DMS153 treated with DMSO at 0.1 percent for 48 hours (cell line): ENCODE data around the gene PXMP2.
"Not testable (repeated sequence)": the region's sequence is repeated elsewhere in the genome, so short reads cannot be mapped to it uniquely, and the experiment has no call there.

Experiments used
- DNase-seq: peaks from one replicate; lab custom pipeline; 2025; ENCODE audit not compliant: unreplicated experiment; lab: John Stamatoyannopoulos, UW

The PXMP2 gene

DNA sequence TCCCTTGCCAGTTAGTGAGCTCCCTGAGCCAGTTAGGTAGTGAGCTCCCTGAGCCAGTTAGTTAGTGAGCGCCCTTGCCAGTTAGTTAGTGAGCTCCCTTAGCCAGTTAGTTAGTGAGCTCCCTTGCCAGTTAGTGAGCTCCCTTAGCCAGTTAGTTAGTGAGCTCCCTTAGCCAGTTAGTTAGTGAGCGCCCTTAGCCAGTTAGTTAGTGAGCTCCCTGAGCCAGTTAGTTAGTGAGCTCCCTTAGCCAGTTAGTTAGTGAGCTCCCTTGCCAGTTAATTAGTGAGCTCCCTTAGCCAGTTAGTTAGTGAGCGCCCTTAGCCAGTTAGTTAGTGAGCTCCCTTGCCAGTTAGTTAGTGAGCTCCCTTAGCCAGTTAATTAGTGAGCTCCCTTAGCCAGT, 4.6 kb downstream of the PXMP2 start:
- DNase-seq: not testable (repeated sequence)

DNA sequence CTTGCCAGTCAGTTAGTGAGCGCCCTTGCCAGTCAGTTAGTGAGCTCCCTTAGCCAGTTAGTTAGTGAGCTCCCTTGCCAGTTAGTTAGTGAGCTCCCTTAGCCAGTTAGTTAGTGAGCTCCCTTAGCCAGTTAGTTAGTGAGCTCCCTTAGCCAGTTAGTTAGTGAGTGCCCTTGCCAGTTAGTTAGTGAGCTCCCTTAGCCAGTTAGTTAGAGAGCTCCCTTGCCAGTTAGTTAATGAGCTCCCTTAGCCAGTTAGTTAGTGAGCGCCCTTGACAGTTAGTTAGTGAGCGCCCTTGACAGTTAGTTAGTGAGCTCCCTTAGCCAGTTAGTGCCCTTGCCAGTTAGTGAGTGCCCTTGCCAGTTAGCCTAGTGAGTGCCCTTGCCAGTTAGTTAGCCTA, 7.5 kb downstream of the PXMP2 start:
- not testable (repeated sequence) for DNase-seq

DNA sequence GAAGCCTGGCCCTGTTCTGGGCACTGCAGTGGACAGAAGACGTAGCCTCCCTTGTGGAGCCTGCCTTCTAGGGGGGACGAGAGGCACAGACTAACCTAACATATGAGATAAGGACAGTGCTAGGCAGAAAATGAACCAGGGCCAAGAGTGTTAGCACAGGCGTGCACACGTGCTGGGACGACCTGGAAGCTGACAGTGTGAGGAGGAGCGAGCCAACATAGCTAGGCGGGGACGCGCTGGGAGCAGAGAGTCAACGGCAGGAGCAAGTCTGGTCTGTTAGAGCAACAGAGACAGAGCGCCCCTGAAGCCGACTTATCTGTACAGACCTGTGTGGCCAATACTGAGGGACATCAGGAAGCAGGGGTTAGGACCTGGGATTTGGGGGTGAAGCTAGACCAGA, 8.0 kb downstream of the PXMP2 start:
- DNase-seq: no peak

DNA sequence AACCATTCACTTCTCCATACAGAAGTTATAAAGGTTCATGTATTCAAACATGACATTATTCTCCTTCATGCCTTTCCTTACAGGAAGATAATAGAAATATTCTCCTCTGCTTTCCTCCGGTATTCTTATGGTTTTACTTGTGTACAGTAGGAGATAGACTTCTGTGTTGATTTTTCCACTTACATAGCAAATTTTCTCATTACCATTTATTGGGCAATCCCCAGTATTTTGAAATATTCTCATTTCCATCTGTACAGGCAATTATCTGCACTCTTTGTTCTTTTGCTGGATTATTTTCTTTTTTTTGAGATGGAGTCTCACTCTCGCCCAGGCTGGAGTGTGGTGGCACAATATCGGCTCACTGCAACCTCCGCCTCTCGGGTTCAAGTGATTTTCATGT, 11.0 kb downstream of the PXMP2 start:
- no peak for DNase-seq

DNA sequence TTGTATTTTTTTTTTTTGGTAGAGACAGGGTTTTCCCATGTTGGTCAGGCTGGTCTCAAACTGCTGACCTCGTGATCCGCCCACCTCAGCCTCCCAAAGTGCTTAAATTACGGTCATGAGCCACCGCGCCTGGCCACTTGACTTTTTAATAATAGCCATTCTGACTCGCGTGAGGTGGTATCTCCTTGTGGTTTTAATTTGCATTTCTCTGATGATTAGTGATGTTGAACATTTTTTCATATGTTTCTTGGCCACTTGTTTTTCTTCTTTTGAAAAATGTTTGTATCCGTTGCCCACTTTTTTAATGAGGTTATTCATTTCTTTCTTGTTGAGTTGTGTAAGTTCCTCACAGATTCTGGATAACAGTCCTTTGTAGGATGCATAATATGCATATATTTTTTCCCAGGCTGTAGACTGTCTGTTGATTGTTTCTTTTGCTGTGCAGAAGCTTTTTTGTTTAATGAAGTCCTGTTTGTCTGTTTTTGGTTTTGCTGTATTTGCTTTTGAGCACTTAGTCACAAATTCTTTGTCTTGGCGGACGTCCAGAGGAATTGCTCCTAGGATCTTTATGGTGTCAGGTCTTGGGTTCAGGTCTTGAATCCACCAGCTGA, 12.9 kb downstream of the PXMP2 start:
- no peak for DNase-seq

DNA sequence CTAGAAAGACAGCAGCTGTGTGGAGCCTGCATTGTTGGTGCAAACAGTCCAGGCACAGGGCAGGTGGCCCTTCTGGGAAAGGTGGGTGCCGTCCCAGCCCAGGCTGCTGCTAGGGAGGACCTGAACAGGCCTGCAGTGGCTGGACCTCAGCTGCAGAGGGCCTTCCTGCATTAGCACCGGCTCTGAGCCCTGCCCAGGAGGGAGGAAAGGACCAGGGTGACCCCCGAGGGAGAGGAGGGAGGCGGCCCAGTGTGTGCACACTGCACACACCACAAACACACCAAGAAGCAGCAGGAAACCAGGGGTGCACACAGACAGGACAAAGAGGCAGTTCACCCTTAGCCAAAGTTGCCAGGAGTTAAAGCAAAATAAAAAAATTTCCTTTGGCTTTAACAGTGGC, 15.3 kb downstream of the PXMP2 start:
- no peak for DNase-seq

DNA sequence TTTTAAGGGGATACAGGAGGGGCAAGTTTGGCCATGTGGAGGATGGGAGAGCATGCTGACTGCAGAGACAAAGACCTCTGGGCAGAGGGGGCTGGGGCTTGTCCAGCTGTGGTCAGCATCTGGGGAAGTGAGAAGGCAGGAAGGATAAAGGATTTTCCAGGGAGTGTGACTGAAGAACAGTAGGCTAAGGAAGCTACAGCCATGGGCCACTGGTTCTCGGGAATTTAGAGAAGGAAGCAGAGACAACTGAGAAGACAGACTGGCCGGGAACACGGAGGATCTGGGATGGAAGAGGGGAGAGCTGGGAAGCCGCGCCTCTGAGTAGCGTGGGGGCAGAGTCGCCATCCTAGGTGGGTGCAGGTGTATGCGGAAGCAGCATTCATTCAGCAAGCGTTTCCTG, 16.3 kb downstream of the PXMP2 start:
- DNase-seq: no peak

DNA sequence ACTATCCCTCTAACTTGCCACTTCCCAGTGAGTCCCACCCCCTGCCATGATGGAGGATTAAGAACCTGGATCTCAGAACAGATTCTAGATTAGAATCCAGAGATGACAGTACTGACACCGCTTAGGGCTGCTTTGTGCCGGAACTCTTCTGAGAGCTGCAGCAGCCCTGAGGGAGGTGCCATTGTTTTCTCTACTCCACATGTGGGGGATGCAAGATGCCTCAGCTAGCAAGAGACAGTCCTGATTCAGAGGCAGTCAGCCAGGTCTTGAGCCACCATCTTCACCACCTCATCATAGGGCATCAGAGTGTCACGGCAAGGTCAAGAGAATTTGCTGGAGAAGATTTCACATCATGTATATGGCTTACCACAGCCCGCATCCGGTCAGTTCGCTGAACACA, 19.9 kb downstream of the PXMP2 start:
- no peak for DNase-seq

DNA sequence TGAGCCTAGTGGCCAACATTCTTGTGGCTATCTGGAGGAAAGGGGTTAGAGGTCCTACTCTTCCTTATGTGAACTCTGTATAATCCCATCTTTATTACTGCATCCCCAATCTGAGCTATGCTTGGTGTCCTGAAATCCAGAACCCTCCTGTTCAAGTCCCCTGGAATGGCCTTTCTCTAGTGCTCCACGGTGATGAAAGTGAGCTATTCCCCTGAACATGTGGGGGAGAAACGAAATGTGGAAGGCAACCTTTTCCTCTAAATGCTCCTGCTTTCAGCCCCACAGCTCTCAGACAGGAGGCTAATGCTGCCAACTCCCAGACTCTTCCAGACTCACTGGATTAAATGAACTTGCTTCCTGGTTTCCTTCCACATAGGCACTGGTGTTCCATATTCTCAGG, 20.8 kb downstream of the PXMP2 start:
- no peak for DNase-seq

DNA sequence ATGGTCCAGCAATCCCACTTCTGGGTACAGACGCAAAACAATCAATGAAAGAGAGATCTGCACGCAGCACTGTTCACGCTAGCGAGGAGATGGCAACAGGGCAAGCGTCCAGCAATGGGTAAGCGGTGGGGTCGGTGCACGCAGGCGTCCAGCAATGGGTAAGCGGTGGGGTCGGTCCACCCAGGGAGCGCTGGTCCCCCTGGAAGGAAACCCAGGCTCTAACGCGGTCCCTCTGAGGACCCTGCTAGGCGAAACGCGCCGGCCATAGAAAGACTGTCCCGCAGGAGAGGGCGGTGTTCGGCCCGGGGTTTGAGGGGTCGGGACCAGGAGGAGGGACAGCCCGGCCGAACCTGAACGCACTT, 22.6 kb downstream of the PXMP2 start:
- DNase-seq: no peak

DNA sequence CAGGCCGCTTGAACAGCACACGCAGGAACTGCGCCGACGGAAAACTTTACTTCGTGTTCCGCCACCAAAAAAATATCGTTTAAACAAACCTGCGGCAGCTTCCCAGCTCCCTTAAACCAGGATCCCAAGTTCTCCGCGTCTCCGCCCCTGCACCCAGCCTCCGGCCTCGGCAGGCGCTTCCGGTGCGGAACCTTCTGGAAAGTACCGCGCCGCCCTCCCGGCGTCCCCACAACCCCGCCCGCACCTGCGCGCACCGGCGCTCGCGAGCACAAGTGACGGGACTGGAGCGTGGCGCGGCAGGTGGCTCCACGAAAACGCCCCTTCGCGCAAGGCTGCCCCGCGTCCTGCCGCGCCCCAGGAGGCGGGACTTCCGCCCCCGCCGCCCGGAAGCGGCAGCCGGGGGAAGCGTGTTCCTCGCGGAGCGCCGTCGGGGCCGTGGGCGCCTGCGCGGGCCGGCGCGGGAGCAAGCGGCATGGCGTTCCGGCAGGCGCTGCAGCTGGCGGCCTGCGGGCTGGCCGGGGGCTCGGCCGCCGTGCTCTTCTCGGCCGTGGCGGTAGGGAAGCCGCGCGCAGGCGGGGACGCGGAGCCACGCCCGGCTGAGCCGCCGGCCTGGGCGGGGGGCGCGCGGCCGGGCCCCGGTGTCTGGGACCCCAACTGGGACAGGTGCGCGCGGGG, 23.2 kb downstream of the PXMP2 start, which contains the start of gene PGAM5:
TSS of gene PGAM5 (plus strand) at position 438 of the 675 bp plus-strand sequence. CDS start at position 473, 35 bp downstream.
- peak; percentile 82 for DNase-seq

DNA sequence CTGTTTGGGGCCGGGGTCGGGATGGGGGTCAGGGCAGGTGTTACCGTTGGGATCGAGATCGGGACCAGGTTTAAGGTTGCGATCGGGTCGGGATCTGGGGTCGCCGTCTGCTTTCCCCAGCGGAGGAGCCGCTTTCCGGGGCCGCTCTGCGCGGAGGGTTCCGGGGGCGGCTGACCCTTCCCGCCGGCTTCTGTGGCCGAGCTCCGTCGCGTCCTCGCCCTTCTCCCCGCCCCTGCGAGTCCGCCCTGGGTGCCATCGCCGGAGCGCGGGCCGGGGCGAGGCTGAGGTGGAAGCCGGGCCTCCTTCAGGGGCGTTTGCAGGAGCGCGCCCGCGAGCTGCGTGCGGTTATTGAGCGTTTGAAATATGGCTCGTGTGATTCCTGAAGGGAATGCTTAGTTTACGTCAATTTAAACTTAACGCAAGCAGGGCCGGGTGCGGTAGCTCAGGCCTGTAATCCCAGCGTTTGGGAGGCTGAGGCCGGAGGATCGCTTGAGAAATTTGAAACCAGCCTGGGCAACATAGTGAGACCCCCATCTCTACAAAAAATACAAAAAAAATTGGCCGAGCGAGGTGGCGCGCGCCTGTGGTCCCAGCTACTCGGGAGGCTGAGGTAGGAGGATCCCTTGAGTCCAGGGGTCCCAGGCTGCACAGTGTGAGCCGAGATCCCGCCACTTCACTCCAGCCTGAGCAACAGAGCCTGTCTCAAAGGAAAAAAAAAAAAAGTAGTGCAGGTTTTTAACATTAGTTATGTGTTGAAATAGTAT, 23.9 kb downstream of the PXMP2 start:
- DNase-seq: no peak

DNA sequence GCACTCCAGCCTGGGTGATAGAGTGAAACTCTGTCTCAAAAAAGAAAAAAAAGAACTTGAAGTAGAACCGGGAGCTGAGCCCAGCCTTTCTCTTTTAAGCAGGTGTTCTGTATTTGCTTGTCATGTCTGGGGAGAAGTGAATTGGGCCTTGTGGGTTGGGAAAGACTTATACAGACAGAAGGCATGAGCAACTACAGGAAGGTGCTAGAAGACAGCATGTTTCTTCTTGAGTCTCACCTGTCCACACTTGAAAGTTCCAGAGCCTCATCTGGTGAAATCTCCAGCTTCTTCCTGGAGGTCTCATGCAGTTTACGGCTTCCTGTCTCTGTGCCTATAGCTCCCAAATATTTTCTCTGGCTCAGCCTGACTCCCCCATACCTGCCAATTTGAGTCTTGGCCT, 25.7 kb downstream of the PXMP2 start:
- DNase-seq: no peak

DNA sequence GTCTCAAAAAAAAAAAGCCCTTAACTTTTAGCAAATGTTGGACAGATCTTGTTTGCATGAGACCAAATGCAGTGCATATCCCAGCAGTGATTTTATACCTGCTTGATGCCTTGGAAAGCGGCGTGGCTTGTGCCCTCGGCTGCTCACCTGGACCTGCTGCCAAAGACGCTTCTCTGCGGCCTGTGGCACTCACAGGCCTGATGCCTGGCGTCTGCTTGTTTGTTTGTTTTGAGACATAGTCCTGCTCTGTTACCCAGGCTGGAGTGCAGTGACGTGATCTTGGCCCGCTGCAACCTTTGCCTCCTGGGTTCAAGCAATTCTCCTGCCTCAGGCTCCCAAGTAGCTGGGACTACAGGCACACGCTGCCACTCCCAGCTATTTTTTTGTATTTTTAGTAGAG, 28.5 kb downstream of the PXMP2 start:
- DNase-seq: no peak

DNA sequence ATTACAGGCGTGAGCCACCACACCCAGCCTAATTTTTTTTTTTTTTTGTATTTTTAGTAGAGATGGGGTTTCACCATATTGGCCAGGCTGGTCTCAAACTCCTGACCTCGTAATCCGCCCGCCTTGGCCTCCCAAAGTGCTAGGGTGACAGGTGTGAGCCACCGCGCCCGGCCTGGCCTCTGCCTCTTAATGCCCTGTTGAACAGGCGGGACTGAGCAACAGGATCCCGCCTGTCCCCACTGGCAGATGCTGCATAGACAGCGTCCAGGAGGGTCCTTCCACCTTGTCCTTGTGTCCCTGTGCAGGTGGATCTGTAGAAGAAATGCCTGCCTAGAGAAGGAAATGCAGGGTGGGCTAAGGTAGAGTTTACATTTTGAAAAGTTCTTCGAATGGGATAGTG, 29.0 kb downstream of the PXMP2 start:
- no peak for DNase-seq

DNA sequence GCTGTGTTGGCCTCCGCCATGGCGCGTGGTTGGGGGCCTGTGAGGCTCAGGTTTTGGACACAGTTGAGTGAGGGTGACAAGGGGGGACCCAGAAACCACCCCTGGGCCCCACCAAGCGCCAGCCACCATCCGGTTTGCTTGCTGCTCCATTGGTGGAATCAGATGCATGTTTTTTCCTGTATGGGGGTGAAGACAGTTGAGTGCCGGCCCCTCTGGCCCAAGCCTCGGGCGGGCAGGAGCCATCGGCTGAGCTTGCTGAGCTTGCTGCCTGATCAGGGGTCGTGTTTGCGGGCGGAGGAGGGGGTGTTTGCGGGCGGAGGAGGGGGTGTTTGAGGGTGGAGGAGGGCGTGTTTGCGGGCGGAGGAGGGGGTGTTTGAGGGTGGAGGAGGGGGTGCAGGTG, 29.6 kb downstream of the PXMP2 start:
- DNase-seq: no peak

DNA sequence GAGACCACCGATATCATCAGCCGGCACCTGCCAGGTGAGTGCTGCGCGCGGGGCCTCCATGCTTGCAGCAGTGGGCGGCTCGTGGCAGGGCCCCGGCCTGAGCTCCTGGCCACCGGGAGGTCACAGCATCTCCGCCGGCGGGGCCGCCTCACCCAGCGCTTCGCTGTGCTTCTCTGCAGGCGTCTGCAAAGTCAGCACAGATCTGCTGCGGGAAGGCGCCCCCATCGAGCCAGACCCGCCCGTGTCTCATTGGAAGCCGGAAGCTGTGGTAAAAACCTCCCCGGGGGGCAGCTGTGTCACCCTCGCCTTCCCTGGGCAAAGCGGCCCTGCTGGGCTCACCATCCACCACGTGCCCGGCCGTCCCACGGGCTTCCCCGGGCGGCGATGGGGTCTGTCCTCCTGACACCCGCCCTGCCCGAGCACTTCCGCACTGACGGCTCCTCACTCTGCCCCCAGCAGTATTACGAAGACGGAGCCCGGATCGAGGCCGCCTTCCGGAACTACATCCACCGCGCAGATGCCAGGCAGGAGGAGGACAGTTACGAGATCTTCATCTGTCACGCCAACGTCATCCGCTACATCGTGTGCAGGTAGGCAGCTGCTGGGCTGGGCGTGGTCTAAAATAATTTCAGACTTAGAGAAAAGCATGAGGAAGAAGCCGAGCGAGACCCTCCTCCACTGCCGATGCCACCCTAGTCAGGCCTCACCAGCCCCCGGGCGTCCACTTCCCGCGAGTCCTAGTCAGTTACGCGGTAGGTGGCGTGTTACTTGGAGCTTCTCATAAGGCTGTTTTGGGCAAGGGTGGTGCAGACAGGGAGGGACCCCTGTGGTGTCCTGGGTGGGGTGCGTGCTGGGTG, 30.4 kb downstream of the PXMP2 start:
- DNase-seq: no peak

DNA sequence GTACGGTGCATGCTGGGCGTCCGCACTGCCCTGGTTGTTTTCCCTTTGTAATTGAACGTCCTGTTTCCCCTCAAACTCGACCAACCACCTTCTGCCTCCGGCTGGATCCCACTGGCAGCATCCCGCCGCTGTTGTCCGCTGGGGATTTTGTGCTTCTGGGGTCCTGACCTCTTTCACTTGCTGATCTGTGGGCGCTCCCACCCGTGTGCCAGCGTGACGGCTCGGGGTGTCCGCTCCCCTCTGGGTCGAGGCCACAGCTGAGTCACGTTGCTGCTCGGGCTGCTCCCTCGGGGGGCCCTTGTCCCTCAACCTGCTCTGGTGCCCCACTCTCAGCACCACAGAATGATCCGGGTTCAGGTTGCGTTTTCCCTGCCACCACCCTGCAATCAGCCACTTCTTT, 31.3 kb downstream of the PXMP2 start:
- DNase-seq: no peak

DNA sequence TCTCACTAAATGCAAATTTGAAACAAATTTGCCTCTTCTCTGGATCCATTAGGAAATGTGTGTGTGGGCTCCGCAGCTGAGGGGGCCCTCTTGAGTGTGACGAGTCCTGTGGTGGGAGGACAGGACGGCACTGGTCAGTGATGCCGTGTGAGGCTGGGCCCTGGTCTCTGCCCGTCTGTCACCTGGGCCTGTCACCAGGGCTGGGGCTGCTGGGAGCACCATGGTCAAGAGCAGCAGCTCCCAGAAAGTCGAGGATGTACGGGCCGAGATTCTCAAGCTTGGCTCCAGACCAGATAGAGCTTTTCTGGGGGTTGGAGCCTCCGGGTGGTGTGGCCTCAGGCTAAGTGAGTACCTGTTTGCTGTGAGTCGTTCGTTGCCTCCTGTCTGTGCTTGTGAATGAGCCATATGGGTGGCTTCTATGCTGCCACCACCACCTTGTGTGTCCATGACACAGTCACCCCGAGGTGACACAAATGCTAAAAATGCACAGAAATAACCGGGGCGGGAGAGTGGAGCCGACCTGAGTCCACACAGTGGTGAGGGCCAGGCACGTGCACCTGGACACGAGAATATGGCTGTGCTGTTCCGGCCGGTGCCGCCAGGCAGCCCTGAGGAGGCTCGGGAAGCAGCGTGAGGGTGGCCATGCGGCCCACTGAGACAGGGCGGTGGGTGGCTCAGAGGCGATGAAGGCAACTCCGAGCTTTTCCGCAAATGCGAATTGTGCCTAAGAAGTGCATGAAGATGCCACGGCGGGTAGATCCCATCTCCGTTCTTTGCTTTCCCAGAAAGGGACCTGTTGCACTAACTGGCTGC, 32.0 kb downstream of the PXMP2 start:
- no peak for DNase-seq

DNA sequence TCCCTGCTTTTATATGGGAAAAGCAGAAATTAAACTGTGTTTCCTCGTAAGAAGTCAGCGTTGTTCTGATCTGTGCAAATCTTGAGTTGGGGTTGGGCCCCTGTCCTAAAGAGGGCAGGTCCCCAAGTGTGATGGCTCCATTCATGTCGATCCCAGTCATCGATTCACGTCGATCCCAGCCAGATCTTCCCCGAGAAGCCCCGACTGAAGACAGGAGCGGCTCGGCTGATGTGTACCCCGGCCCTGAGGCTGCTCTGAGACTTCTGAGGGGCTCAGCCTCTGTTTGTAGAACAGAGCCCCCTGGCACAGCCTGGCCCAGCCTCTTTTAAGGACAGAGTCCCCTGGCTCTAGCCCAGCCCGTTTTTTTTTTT, 32.6 kb downstream of the PXMP2 start:
- DNase-seq: no peak
